GM12874 (cell line): ENCODE measurements around the gene ENOX2.

ENCODE experiments used
- TF ChIP-seq, protein P1 (sequence below): IDR thresholded peaks from 2 replicates; pipeline ENCODE4 v1.5.1; 2011; ENCODE audit warnings: low read depth, mild to moderate bottlenecking, control low read depth, low read length, moderate library complexity; ENCODE audit not compliant: insufficient read depth

The ENOX2 gene

DNA sequence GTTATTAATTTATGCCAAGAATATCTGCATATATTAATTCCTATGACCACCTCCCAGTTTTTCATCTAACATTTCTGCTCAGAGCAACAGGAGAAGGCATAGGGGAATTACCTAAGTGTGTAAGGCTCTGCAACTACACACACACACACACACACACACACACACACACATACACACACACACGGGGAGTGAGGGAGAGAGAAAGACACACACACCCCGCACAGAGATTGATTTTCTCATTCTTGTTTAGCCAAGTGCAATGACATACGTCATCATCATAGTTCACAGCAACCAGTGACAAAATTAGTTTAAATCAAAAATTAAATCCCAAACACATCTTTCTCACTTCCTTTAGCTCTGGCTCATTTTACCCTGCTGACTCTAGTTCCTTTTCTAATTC is 298.1 kb downstream of the ENOX2 start:
- TF ChIP-seq, protein P1, sequence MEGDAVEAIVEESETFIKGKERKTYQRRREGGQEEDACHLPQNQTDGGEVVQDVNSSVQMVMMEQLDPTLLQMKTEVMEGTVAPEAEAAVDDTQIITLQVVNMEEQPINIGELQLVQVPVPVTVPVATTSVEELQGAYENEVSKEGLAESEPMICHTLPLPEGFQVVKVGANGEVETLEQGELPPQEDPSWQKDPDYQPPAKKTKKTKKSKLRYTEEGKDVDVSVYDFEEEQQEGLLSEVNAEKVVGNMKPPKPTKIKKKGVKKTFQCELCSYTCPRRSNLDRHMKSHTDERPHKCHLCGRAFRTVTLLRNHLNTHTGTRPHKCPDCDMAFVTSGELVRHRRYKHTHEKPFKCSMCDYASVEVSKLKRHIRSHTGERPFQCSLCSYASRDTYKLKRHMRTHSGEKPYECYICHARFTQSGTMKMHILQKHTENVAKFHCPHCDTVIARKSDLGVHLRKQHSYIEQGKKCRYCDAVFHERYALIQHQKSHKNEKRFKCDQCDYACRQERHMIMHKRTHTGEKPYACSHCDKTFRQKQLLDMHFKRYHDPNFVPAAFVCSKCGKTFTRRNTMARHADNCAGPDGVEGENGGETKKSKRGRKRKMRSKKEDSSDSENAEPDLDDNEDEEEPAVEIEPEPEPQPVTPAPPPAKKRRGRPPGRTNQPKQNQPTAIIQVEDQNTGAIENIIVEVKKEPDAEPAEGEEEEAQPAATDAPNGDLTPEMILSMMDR: no peak

DNA sequence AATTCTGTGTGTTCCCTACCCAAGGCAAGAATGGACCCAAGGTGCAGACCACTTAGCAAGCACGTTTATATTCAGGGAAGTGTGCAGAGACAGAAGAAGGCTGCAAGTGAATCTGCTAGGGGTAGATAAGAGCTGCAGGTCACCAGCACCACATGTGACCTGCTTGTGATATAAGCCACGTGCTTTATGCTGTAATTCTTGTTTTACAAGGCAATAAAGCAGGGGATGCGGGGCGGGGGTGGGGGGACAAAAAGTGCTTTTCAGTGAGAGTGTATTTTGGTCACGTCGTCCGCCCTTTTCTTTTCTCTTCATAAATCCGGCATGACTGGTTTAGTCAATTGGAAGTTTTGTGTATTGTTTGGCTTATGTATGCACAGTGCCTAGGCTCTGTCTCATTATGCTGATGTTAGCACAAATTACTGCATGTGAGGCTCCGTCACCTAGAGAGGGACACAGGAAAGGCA is 308.5 kb downstream of the ENOX2 start:
- TF ChIP-seq, protein P1: no peak

DNA sequence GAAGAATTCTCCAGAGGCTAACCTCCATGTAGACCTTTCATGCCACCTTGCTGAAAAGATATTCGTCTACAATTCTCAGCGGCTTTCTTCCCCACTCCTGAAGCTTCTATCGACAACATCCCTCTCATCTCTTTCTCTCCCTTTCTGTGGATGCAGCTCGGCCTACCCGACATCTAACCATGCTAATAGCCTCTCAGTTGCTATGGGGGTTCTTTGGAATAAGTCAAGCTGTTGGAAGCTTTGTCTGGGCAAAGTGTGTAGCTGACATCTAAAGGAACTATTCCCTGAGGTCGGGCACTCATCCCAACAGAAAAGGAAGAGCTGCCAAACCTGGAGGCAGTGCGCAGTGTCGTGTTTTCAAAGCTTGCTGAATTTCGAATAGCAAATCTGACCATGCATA is 309.1 kb downstream of the ENOX2 start:
- TF ChIP-seq, protein P1: no peak

DNA sequence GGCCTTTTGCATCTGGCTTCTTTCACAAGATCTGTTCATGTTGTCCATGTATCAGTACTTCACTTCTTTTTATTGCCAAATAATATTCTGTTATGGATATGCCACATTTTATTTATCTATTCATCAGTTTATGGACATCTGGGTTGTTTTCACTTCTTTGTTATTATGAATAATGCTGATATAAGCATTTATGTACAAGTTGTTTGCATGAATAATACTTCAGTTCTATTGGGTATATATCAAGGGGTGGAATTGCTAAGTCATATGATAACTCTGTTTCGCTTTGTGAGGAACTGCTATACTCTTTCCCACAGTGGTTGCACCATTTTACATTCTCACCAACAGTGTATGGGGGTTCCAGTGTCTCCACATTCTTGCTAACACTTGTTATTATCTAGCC is 310.8 kb downstream of the ENOX2 start:
- TF ChIP-seq, protein P1: no peak

DNA sequence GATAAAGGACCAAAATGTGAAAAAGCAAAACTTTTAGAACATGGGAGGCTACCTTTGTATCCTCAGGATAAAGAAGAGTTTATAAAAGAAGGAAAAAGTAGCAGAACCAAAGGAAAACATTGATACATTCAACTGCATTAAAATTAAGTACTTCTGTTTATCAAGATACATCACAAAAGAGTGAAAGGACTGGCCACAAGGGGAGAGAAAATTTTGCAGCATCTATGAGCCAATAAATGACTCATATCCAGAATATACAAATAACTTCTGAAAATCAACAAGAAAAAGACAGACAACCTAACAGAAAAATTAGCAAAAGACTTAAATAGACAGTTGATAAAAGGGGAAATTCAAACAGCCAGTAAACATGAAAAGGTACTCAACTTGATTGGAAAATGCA is 324.1 kb downstream of the ENOX2 start:
- TF ChIP-seq, protein P1: no peak

DNA sequence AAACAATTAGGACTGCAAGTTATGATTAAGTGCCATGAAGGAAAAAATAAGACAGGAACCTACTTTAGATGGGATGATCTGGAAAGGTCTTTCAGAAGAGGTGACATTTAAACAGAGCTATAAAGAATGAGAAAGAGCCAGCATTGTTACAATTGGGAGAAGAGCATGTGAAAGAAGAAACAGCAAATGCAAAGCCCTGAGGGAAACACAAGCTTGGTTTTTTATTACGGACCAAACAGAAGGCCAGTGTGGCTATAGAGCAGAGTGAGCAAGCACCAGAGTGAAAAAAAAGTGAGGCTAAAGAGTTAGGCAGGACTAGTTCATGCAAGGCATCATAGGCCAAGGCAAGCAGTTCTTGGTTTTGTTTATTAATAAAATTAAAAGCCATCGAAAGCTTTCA is 325.6 kb downstream of the ENOX2 start:
- TF ChIP-seq, protein P1: no peak

DNA sequence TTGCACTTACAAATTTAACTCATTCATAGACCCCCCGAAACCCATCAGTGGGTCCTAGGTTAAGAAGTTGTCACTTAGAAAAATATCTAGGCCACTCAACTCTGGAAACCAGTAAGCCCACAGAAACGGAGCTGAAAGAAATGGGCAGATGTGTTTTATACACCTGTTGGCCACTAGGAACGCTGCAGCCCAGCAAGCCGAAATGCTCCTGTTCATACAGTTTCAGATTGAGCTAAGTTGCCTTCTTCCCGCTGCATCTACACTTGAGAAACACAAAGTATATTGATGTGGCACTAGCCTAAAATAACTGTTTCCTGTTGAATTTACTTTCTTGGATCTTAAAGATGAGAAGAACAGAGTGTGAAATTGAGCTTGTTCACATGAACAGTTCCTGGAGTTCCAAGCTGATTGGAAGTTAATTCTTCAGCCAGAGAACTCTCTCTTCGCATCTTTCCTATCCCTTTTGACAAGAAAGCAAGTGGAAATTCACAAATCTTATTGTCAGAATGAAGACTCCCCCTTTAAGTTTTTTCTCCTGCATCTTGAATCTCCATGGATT is 327.1 kb downstream of the ENOX2 start:
- TF ChIP-seq, protein P1: peak; percentile 80
